K562 (cell line): ENCODE measurements around the gene HOGA1. TPM values are rescaled to one million over a fixed set of nuclear protein-coding genes. Genes with fewer than 3 reads are reported as not detected.
A peak's percentile ranks its signal among the peaks of the same experiment; 100 is the strongest.

Experiments
- ESRRA ChIP-seq: fragments of 450-650 bp; IDR thresholded peaks from 2 replicates; pipeline ENCODE4 v1.6.1; 2014; ENCODE audit warnings: low read depth, mild to moderate bottlenecking, moderate library complexity, borderline replicate concordance
- KLF1 ChIP-seq: fragments of 450-650 bp; IDR thresholded peaks from 2 replicates; pipeline ENCODE4 v1.6.1; 2016; ENCODE audit warnings: missing genetic modification characterization, missing compliant biosample characterization
- MEF2D ChIP-seq: conservative IDR thresholded peaks from 2 replicates; pipeline ENCODE4 v1.6.1; 2016; ENCODE audit warnings: low read depth, missing genetic modification characterization, missing compliant biosample characterization
- NR4A1 ChIP-seq, 2 experiments: fragments of 250-450 bp in 1 of 2; fragments of 450-650 bp in 1 of 2; sonication (Bioruptor Pico) in 1 of 2; IDR thresholded peaks; 2 replicates each; pipeline versions ENCODE4 v1.4.0 to v1.6.1; 2016 to 2020; ENCODE audit warnings: mild to moderate bottlenecking in 2 of 2, missing compliant biosample characterization in 1 of 2, missing genetic modification characterization in 1 of 2, moderate library complexity in 1 of 2
- POLR2AphosphoS5 ChIP-seq: IDR thresholded peaks from 2 replicates; pipeline ENCODE4 v1.6.1; 2011; ENCODE audit warnings: mild to moderate bottlenecking, low read depth, low read length, moderate library complexity; ENCODE audit not compliant: control insufficient read depth, insufficient read depth
- PRMT5 ChIP-seq: sonication (generic); formaldehyde crosslinking; IDR thresholded peaks from 2 replicates; pipeline ENCODE4 v1.5.0; 2020; ENCODE audit warnings: missing genetic modification reagents
- RBM25 ChIP-seq: fragments of 200-400 bp; formaldehyde crosslinking; IDR thresholded peaks from 2 replicates; pipeline ENCODE4 v1.6.1; 2018; ENCODE audit warnings: low read length, low read depth, moderate library complexity; ENCODE audit not compliant: severe bottlenecking
- SLC30A9 ChIP-seq: fragments of 250-450 bp; sonication (Bioruptor Pico); IDR thresholded peaks from 2 replicates; pipeline ENCODE4 v1.8.0; 2022; ENCODE audit warnings: mild to moderate bottlenecking, moderate library complexity
- SMARCA5 ChIP-seq: fragments of 450-650 bp; IDR thresholded peaks from 2 replicates; pipeline ENCODE4 v1.6.1; 2016
- SREBF1 ChIP-seq: fragments of 150-350 bp; IDR thresholded peaks from 2 replicates; pipeline ENCODE4 v1.6.1; 2014; ENCODE audit warnings: antibody characterized with exemption, low read depth, low read length, borderline replicate concordance
- ZNF41 ChIP-seq: fragments of 250-450 bp; sonication (Bioruptor Pico); conservative IDR thresholded peaks from 2 replicates; pipeline ENCODE4 v1.4.0; 2020; ENCODE audit warnings: mild to moderate bottlenecking
- polyA plus RNA-seq, 8 experiments: library from polyadenylated mRNA; depleted of rRNA in 4 of 8; stranded (reverse) in 5 of 8; unstranded in 3 of 8; fragments of >200 nt; fragmentation: Nextera tagmentation in 2 of 8; fragmentation: Illumina TruSeq in 1 of 8; extraction: Ambion mirVana in 2 of 8; extraction: Trizol in 1 of 8; gene quantifications; 2 replicates each; pipeline versions ENCODE4 v1.2.1 to v1.2.3, GENCODE V29; 2011 to 2014; ENCODE audit warnings: inconsistent platforms in 1 of 8, missing spikeins in 1 of 8
- total RNA-seq, 7 experiments: library from RNA; depleted of rRNA in 6 of 7; stranded (reverse); fragments of >200 nt in 6 of 7; fragmentation: Illumina TruSeq in 2 of 7; extraction: Trizol in 2 of 7; gene quantifications; 2 replicates each; pipeline versions ENCODE4 v1.2.1 to v1.2.3, GENCODE V29; 2011 to 2021; ENCODE audit warnings: low replicate concordance in 1 of 7
- TF ChIP-seq, protein P1 (sequence below): fragments of 250-450 bp; sonication (Bioruptor Pico); IDR thresholded peaks from 2 replicates; pipeline ENCODE4 v1.4.0; 2020; ENCODE audit warnings: borderline replicate concordance
- TF ChIP-seq, protein P2 (sequence below): fragments of 250-450 bp; sonication (Bioruptor Pico); IDR thresholded peaks from 2 replicates; pipeline ENCODE4 v1.4.0; 2020
- TF ChIP-seq, protein P3 (sequence below): fragments of 450-650 bp; IDR thresholded peaks from 2 replicates; pipeline ENCODE4 v1.6.1; 2017; ENCODE audit warnings: antibody characterized with exemption, mild to moderate bottlenecking
- TF ChIP-seq, protein P4 (sequence below): fragments of 250-450 bp; sonication (Bioruptor Pico); IDR thresholded peaks from 2 replicates; pipeline ENCODE4 v1.8.0; 2021; ENCODE audit warnings: mild to moderate bottlenecking, moderate library complexity

The HOGA1 gene
- total and polyA plus RNA-seq, 9 of the 15 experiments (the other 6 are each of a cell fraction or from before 2014, with no cell fraction given), result not detected

DNA sequence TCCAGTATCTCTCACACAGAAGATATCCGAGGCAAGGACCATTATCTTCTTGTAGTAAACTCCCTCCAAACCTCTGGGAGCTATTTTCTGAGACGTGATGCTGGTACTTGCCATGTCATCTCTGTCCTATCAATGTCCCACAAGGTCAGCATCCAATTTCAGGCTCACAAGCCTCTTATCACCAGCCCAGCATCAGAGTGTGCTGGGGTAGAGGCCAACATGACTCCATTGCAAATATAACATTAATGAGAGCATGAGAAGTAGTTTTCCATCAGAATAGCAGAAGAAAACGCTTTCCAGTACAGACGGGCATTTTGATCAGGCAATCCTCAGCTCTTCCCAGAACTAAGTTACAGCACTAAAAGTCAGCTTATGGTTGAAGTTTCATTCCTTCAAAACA lies 43.5 kb downstream of the HOGA1 start (continued):
- TF ChIP-seq, protein P1, sequence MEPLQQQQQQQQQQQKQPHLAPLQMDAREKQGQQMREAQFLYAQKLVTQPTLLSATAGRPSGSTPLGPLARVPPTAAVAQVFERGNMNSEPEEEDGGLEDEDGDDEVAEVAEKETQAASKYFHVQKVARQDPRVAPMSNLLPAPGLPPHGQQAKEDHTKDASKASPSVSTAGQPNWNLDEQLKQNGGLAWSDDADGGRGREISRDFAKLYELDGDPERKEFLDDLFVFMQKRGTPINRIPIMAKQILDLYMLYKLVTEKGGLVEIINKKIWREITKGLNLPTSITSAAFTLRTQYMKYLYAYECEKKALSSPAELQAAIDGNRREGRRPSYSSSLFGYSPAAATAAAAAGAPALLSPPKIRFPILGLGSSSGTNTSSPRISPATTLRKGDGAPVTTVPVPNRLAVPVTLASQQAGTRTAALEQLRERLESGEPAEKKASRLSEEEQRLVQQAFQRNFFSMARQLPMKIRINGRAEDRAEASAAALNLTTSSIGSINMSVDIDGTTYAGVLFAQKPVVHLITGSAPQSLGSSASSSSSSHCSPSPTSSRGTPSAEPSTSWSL (CRISPR knock-in tag), result no peak
- no peak for TF ChIP-seq SMARCA5
- TF ChIP-seq KLF1, result no peak
- peak; percentile 54; the same call in 1 of the 2 replicates for TF ChIP-seq MEF2D (tag)
- TF ChIP-seq, protein P2, sequence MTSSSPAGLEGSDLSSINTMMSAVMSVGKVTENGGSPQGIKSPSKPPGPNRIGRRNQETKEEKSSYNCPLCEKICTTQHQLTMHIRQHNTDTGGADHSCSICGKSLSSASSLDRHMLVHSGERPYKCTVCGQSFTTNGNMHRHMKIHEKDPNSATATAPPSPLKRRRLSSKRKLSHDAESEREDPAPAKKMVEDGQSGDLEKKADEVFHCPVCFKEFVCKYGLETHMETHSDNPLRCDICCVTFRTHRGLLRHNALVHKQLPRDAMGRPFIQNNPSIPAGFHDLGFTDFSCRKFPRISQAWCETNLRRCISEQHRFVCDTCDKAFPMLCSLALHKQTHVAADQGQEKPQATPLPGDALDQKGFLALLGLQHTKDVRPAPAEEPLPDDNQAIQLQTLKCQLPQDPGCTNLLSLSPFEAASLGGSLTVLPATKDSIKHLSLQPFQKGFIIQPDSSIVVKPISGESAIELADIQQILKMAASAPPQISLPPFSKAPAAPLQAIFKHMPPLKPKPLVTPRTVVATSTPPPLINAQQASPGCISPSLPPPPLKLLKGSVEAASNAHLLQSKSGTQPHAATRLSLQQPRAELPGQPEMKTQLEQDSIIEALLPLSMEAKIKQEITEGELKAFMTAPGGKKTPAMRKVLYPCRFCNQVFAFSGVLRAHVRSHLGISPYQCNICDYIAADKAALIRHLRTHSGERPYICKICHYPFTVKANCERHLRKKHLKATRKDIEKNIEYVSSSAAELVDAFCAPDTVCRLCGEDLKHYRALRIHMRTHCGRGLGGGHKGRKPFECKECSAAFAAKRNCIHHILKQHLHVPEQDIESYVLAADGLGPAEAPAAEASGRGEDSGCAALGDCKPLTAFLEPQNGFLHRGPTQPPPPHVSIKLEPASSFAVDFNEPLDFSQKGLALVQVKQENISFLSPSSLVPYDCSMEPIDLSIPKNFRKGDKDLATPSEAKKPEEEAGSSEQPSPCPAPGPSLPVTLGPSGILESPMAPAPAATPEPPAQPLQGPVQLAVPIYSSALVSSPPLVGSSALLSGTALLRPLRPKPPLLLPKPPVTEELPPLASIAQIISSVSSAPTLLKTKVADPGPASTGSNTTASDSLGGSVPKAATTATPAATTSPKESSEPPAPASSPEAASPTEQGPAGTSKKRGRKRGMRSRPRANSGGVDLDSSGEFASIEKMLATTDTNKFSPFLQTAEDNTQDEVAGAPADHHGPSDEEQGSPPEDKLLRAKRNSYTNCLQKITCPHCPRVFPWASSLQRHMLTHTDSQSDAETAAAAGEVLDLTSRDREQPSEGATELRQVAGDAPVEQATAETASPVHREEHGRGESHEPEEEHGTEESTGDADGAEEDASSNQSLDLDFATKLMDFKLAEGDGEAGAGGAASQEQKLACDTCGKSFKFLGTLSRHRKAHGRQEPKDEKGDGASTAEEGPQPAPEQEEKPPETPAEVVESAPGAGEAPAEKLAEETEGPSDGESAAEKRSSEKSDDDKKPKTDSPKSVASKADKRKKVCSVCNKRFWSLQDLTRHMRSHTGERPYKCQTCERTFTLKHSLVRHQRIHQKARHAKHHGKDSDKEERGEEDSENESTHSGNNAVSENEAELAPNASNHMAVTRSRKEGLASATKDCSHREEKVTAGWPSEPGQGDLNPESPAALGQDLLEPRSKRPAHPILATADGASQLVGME (CRISPR knock-in tag), result peak; percentile 95; the same call in 1 of the 2 replicates
- TF ChIP-seq, protein P3, sequence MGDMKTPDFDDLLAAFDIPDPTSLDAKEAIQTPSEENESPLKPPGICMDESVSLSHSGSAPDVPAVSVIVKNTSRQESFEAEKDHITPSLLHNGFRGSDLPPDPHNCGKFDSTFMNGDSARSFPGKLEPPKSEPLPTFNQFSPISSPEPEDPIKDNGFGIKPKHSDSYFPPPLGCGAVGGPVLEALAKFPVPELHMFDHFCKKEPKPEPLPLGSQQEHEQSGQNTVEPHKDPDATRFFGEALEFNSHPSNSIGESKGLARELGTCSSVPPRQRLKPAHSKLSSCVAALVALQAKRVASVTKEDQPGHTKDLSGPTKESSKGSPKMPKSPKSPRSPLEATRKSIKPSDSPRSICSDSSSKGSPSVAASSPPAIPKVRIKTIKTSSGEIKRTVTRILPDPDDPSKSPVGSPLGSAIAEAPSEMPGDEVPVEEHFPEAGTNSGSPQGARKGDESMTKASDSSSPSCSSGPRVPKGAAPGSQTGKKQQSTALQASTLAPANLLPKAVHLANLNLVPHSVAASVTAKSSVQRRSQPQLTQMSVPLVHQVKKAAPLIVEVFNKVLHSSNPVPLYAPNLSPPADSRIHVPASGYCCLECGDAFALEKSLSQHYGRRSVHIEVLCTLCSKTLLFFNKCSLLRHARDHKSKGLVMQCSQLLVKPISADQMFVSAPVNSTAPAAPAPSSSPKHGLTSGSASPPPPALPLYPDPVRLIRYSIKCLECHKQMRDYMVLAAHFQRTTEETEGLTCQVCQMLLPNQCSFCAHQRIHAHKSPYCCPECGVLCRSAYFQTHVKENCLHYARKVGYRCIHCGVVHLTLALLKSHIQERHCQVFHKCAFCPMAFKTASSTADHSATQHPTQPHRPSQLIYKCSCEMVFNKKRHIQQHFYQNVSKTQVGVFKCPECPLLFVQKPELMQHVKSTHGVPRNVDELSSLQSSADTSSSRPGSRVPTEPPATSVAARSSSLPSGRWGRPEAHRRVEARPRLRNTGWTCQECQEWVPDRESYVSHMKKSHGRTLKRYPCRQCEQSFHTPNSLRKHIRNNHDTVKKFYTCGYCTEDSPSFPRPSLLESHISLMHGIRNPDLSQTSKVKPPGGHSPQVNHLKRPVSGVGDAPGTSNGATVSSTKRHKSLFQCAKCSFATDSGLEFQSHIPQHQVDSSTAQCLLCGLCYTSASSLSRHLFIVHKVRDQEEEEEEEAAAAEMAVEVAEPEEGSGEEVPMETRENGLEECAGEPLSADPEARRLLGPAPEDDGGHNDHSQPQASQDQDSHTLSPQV, result peak; percentile 90
- TF ChIP-seq RBM25, result no peak
- TF ChIP-seq SREBF1, result no peak
- TF ChIP-seq SLC30A9 (CRISPR knock-in tag), result no peak
- TF ChIP-seq NR4A1 (CRISPR knock-in tag; IDR thresholded peaks at IDR 0.05), result no peak
- peak; percentile 94 for TF ChIP-seq NR4A1 (tag; IDR thresholded peaks at IDR 0.05)
- TF ChIP-seq POLR2AphosphoS5, result no peak
- TF ChIP-seq PRMT5 (CRISPR knock-in tag), result no peak
- TF ChIP-seq, protein P4, sequence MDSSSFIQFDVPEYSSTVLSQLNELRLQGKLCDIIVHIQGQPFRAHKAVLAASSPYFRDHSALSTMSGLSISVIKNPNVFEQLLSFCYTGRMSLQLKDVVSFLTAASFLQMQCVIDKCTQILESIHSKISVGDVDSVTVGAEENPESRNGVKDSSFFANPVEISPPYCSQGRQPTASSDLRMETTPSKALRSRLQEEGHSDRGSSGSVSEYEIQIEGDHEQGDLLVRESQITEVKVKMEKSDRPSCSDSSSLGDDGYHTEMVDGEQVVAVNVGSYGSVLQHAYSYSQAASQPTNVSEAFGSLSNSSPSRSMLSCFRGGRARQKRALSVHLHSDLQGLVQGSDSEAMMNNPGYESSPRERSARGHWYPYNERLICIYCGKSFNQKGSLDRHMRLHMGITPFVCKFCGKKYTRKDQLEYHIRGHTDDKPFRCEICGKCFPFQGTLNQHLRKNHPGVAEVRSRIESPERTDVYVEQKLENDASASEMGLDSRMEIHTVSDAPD (CRISPR knock-in tag), result no peak
- 0 out of 2 replicates have a peak, but pooled peaks have one; percentile 28 for TF ChIP-seq ZNF41 (CRISPR knock-in tag)
- peak; percentile 94 for TF ChIP-seq ESRRA
